HG03060 (cell line): ENCODE data around the gene CD200R1L.

Experiments used
- ATAC-seq: cut with Tn5 transposase; IDR thresholded peaks from one replicate; pipeline ENCODE4 v1.9.1; 2021; ENCODE audit warnings: low read depth, moderate number of reproducible peaks; ENCODE audit not compliant: unreplicated experiment

CD200R1L gene

GRCh38 chr3:112793326-112794081, 53.2 kb downstream of the CD200R1L start:
- no peak for ATAC-seq

- no peak for ATAC-seq
Measured at GRCh38 chr3:112791736-112792135, 54.9 kb downstream of the CD200R1L start.

- ATAC-seq: no peak
Measured at GRCh38 chr3:112789787-112790186, 56.9 kb downstream of the CD200R1L start.

GRCh38 chr3:112786881-112787579, 59.6 kb downstream of the CD200R1L start:
- no peak for ATAC-seq

- no peak for ATAC-seq
Measured at GRCh38 chr3:112786002-112786590, 60.6 kb downstream of the CD200R1L start.

- no peak for ATAC-seq
Measured at GRCh38 chr3:112785321-112786001, 61.2 kb downstream of the CD200R1L start.

- ATAC-seq: no peak
Measured at GRCh38 chr3:112782491-112782890, 64.2 kb downstream of the CD200R1L start.

GRCh38 chr3:112781599-112781998, 65.1 kb downstream of the CD200R1L start:
- ATAC-seq: no peak

GRCh38 chr3:112779558-112780480, 66.8 kb downstream of the CD200R1L start:
- ATAC-seq: no peak

- no peak for ATAC-seq
Measured at GRCh38 chr3:112779011-112779410, 67.7 kb downstream of the CD200R1L start.

- no peak for ATAC-seq
Measured at GRCh38 chr3:112778353-112778948, 68.2 kb downstream of the CD200R1L start.

- ATAC-seq: no peak
Measured at GRCh38 chr3:112777811-112778210, 68.9 kb downstream of the CD200R1L start.

- no peak for ATAC-seq
Measured at GRCh38 chr3:112776836-112777235, 69.8 kb downstream of the CD200R1L start.

- ATAC-seq: peak; percentile 28
Measured at GRCh38 chr3:112776000-112776399, 70.7 kb downstream of the CD200R1L start.

GRCh38 chr3:112775011-112775742, 71.5 kb downstream of the CD200R1L start:
- ATAC-seq: no peak

- ATAC-seq: no peak
Measured at GRCh38 chr3:112774293-112774926, 72.3 kb downstream of the CD200R1L start.

- no peak for ATAC-seq
Measured at GRCh38 chr3:112773864-112774263, 72.8 kb downstream of the CD200R1L start.

- ATAC-seq: no peak
Measured at GRCh38 chr3:112770951-112771350, 75.7 kb downstream of the CD200R1L start.
